Measurements from ENCODE around the gene DIAPH3.

The DIAPH3 gene

GRCh38 chr13:59771272-59771671 lies 392.5 kb downstream of the DIAPH3 start:
- DNase-seq (ENCODE audit: low spot score): peak; percentile 48

GRCh38 chr13:59770451-59770850 lies 393.3 kb downstream of the DIAPH3 start:
- DNase-seq (ENCODE audit: low spot score): no peak

- DNase-seq (ENCODE audit: low spot score): no peak
Observed at GRCh38 chr13:59766236-59766635, 397.5 kb downstream of the DIAPH3 start.

GRCh38 chr13:59755632-59756290 lies 408.0 kb downstream of the DIAPH3 start:
- no peak for DNase-seq (ENCODE audit: low spot score)

- no peak for DNase-seq (ENCODE audit: low spot score)
Observed at GRCh38 chr13:59754411-59754810, 409.3 kb downstream of the DIAPH3 start.

- peak; percentile 80 for DNase-seq (ENCODE audit: low spot score)
Observed at GRCh38 chr13:59750860-59751259, 412.9 kb downstream of the DIAPH3 start.

GRCh38 chr13:59748046-59748445 lies 415.7 kb downstream of the DIAPH3 start:
- DNase-seq (ENCODE audit: low spot score): no peak

GRCh38 chr13:59747529-59747928 lies 416.2 kb downstream of the DIAPH3 start:
- DNase-seq (ENCODE audit: low spot score): no peak

- peak; percentile 48 for DNase-seq (ENCODE audit: low spot score)
Observed at GRCh38 chr13:59746291-59746962, 417.3 kb downstream of the DIAPH3 start.

- DNase-seq (ENCODE audit: low spot score): no peak
Observed at GRCh38 chr13:59745392-59745788, 418.3 kb downstream of the DIAPH3 start.

- no peak for DNase-seq (ENCODE audit: low spot score)
Observed at GRCh38 chr13:59744747-59745391, 418.9 kb downstream of the DIAPH3 start.

- DNase-seq (ENCODE audit: low spot score): no peak
Observed at GRCh38 chr13:59743195-59743594, 420.5 kb downstream of the DIAPH3 start.

- no peak for DNase-seq (ENCODE audit: low spot score)
Observed at GRCh38 chr13:59742467-59742866, 421.3 kb downstream of the DIAPH3 start.

GRCh38 chr13:59738921-59739320 lies 424.8 kb downstream of the DIAPH3 start:
- no peak for DNase-seq (ENCODE audit: low spot score)

- no peak for DNase-seq (ENCODE audit: low spot score)
Observed at GRCh38 chr13:59734393-59734792, 429.3 kb downstream of the DIAPH3 start.

GRCh38 chr13:59733744-59734143 lies 430.0 kb downstream of the DIAPH3 start:
- DNase-seq (ENCODE audit: low spot score): no peak

- DNase-seq (ENCODE audit: low spot score): no peak
Observed at GRCh38 chr13:59730026-59730425, 433.7 kb downstream of the DIAPH3 start.

- DNase-seq (ENCODE audit: low spot score): no peak
Observed at GRCh38 chr13:59728896-59729545, 434.7 kb downstream of the DIAPH3 start.

- no peak for DNase-seq (ENCODE audit: low spot score)
Observed at GRCh38 chr13:59721926-59722910, 441.5 kb downstream of the DIAPH3 start.

GRCh38 chr13:59715611-59716010 lies 448.1 kb downstream of the DIAPH3 start:
- DNase-seq (ENCODE audit: low spot score): no peak

GRCh38 chr13:59710996-59711701 lies 452.6 kb downstream of the DIAPH3 start:
- no peak for DNase-seq (ENCODE audit: low spot score)

Data from AG08395 (cell line).